Neuron (in vitro differentiated cells): ENCODE data around the gene TXNDC12.
"Not testable (repeated sequence)": the region's sequence is repeated elsewhere in the genome, so short reads cannot be mapped to it uniquely, and the experiment has no call there.

ENCODE experiments used
- H2AFZ ChIP-seq: one replicate; pipeline ENCODE4 v1.6.1; 2013; ENCODE audit warnings: low read depth, mild to moderate bottlenecking, inconsistent platforms, low read length, moderate library complexity
- H3K27me3 ChIP-seq: one replicate; pipeline ENCODE4 v1.6.1; 2013; ENCODE audit warnings: low read length; ENCODE audit not compliant: insufficient read depth
- H3K36me3 ChIP-seq: one replicate; pipeline ENCODE4 v1.6.1; 2013; ENCODE audit warnings: low read length; ENCODE audit not compliant: insufficient read depth
- H3K4me1 ChIP-seq: one replicate; pipeline ENCODE4 v1.6.1; 2013; ENCODE audit warnings: low read length; ENCODE audit not compliant: insufficient read depth
- H3K4me3 ChIP-seq: 2 replicates; pipeline ENCODE4 v1.5.1; 2013; ENCODE audit warnings: mild to moderate bottlenecking, low read length, moderate library complexity
- H3K9me3 ChIP-seq: one replicate; pipeline ENCODE4 v1.6.1; 2013; ENCODE audit warnings: low read length

Gene TXNDC12

GRCh38 chr1:52037402-52037814, 17.6 kb downstream of the TXNDC12 start:
- H3K27me3 ChIP-seq = no peaks in the 10 kb centered on the region
- no peaks in the 10 kb centered on the region for H3K9me3 ChIP-seq
- no peak overlapping the region for H2AFZ ChIP-seq
- peaks cover 9% of the 10 kb centered on the region for H3K4me1 ChIP-seq
- H3K4me3 ChIP-seq = no peak overlapping the region
- peaks cover 49% of the 10 kb centered on the region for H3K36me3 ChIP-seq

DNA sequence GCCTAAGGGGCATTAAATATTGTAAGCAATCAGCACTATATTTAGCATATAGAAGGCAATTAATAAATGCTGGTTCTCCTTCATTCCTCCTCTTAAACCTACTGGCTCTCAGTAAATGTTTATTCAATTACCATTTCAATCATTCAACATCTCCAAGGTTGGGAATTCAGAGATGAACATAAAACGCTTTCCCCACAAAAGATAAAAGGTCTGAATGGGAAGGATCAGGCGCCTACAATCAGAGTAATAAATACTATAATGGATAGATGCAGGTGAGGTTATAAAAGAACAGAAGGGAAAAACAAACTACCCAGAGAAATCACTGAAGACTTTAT, 21.0 kb downstream of the TXNDC12 start:
- Histone ChIP-seq H3K4me1 (peaks cover 12% of the 10 kb centered on the region), H3K27me3 (no peaks in the 10 kb centered on the region), H3K9me3 (no peaks in the 10 kb centered on the region), H3K36me3 (peaks cover 35% of the 10 kb centered on the region), H2AFZ (peak overlapping the region; percentile 49), H3K4me3 (peak overlapping the region; percentile 76)

- no peaks in the 10 kb centered on the region for H3K9me3 ChIP-seq
- H3K4me3 ChIP-seq = peak within 1 kb of the TSS; percentile 76
- no peaks in the 10 kb centered on the region for H3K27me3 ChIP-seq
- H3K36me3 ChIP-seq = peaks cover 32% of the 10 kb centered on the region
- H3K4me1 ChIP-seq = peaks cover 12% of the 10 kb centered on the region
- H2AFZ ChIP-seq = peak within 1 kb of the TSS; percentile 49
These were observed 21.6 kb downstream of the TXNDC12 start, which contains the start of gene KTI12 for GRCh38 chr1:52033190-52034049. Gene KTI12 (minus strand): TSS chr1:52033810. CDS start chr1:52033761, 49 bp downstream.

GRCh38 chr1:52032785-52033131, 22.2 kb downstream of the TXNDC12 start:
- Histone ChIP-seq H3K4me3 (peak overlapping the region; percentile 76), H3K36me3 (peaks cover 29% of the 10 kb centered on the region), H3K9me3 (no peaks in the 10 kb centered on the region), H3K27me3 (no peaks in the 10 kb centered on the region), H2AFZ (no peak overlapping the region), H3K4me1 (peaks cover 12% of the 10 kb centered on the region)

DNA sequence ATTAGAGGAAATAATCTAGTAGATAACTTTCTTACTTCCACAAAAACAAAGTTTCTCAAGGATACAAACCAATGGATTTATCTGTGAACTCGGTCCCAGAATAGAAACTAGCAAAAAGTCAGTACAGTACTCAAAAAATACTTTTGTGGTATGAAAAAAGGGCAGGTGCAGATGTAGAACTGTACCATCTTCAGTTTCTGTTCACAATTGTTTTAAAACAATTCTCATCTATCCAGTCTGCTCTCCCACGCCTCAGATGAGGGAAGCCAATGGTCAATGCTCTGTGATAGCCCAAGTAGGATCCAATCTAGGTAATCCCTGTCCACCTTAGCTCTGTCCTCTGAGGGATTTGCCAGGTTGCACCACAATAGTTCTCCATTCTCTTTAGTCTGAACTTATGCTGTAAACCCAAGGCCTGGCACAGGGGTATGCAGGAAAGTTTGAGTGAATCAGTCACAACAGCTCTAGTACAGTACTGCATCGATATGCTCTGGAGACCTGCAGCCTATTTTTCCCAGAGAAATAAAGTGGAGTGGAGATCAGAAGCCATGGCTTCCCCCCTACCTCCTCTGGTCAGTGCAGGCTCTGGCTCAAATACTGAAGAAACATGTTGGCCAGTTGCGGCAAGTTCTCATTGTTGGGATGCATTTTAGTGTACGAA, 22.7 kb downstream of the TXNDC12 start:
- no peaks in the 10 kb centered on the region for H3K27me3 ChIP-seq
- peaks cover 24% of the 10 kb centered on the region for H3K36me3 ChIP-seq
- H3K4me3 ChIP-seq = peak overlapping the region; percentile 76

GRCh38 chr1:52028839-52029238, 26.2 kb downstream of the TXNDC12 start:
- not testable (repeated sequence) for H3K9me3 ChIP-seq, H3K27me3 ChIP-seq, H3K4me3 ChIP-seq, H2AFZ ChIP-seq, H3K4me1 ChIP-seq
- peaks cover 22% of the 10 kb centered on the region for H3K36me3 ChIP-seq

More for the DNA sequence above, 22.7 kb downstream of the TXNDC12 start:
- Histone ChIP-seq H3K4me1 (peaks cover 12% of the 10 kb centered on the region), H2AFZ (no peak overlapping the region), H3K9me3 (no peaks in the 10 kb centered on the region)

DNA sequence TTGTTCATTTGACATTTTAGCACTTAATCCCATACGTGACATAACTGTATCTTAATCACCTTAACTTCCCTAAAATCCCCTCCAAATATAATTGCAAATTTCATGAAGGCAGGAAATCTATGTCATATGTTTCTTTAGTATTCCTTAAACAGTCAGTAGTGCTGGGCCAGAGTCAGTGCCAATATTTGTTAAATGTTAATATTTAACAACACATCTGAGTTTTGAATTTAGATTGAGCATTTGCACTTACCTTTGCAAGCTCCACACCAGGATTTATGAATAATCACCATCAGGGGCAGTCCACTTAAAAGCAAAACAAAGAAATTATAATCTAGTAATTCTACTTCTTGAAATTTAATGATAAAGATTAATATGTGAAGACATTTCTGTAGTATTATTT, 26.7 kb downstream of the TXNDC12 start:
- H3K27me3 ChIP-seq = no peaks in the 10 kb centered on the region
- H3K9me3 ChIP-seq = no peaks in the 10 kb centered on the region
- H3K4me3 ChIP-seq = no peak overlapping the region
- H3K36me3 ChIP-seq = peaks cover 27% of the 10 kb centered on the region
- no peak overlapping the region for H2AFZ ChIP-seq
- H3K4me1 ChIP-seq = peaks cover 8% of the 10 kb centered on the region

GRCh38 chr1:52026278-52026677, 28.7 kb downstream of the TXNDC12 start:
- H3K9me3 ChIP-seq = no peaks in the 10 kb centered on the region

GRCh38 chr1:52022133-52022532, 32.9 kb downstream of the TXNDC12 start:
- Histone ChIP-seq H3K36me3 (peaks cover 49% of the 10 kb centered on the region), H3K4me3 (no peak overlapping the region)

More at GRCh38 chr1:52026278-52026677, 28.7 kb downstream of the TXNDC12 start:
- H2AFZ ChIP-seq = no peak overlapping the region
- H3K27me3 ChIP-seq = no peaks in the 10 kb centered on the region
- H3K36me3 ChIP-seq = peaks cover 37% of the 10 kb centered on the region
- H3K4me3 ChIP-seq = no peak overlapping the region
- no peaks in the 10 kb centered on the region for H3K4me1 ChIP-seq

DNA sequence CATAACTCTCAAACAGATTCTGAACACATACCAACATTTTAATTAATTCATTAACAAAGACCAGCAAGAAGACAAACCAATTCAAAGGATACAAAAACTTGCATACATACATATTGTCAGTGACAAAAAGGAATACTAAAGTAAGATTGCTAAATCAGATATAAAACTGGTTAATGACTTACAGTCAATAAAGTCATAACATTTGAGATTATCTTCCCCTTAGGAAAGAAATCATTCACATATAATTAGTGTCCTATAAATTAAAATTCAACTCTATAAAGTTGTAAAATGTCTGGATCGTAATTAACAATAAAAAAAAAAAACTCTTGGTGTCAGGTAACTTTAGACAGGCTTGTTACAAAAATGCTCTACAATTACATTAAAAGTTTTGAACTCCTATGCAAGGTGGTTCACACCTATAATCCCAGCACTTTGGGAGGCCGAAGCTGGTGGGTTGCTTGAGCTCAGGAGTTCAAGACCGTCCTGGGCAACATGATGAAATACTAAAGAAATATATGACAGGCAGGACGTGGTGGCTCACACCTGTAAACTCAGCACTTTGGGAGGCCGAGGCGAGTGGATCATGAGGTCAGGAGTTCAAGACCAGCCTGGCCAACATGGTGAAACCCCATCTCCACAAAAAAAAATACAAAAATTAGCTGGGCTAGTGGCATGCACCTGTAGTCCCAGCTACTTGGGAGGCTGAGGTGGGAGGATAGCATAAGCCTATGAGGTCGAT, 46.8 kb downstream of the TXNDC12 start:
- Histone ChIP-seq H3K36me3 (no peaks in the 10 kb centered on the region), H3K4me3 (no peak overlapping the region), H2AFZ (no peak overlapping the region), H3K9me3 (no peaks in the 10 kb centered on the region), H3K27me3 (peaks cover 7% of the 10 kb centered on the region), H3K4me1 (peaks cover 8% of the 10 kb centered on the region)

More at GRCh38 chr1:52022133-52022532, 32.9 kb downstream of the TXNDC12 start:
- Histone ChIP-seq H3K4me1 (no peaks in the 10 kb centered on the region), H2AFZ (no peak overlapping the region), H3K27me3 (no peaks in the 10 kb centered on the region), H3K9me3 (no peaks in the 10 kb centered on the region)

DNA sequence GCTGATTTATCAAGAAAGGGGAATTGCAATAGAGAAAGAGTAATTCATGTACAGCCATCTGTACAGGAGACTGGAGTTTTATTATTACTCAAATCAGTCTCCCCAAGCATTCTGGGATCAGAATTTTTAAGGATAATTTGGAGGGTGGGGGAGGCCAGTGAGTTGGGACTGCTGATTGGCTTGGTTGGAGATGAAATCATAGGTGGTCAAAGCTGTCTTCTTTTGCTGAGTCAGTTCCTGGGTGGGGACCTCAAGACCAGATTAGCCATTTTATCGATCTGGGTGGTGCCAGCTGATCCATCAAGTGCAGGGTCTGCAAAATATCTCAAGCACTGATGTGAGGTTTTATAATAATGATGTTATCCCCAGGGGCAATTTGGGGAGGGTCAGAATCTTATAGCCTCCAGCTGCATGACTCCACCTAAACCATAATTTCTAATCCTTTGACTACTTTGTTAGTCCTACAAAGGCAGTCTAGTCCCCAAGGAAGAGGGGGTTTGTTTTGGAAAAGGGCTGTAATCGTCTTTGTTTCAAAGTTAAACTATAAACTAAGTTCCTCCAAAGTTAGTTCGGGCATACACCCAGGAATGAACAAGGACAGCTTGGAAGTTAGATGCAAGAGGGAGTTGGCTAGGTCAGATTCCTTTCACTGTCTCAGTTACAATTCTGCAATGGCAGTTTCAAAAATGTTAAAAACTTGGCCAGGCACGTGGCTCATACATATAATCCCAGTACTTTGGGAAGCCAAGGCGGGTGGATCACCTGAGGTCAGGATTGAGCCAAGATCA, 47.6 kb downstream of the TXNDC12 start:
- no peak overlapping the region for H2AFZ ChIP-seq
- H3K4me3 ChIP-seq = no peak overlapping the region
- H3K36me3 ChIP-seq = no peaks in the 10 kb centered on the region
- peaks cover 8% of the 10 kb centered on the region for H3K4me1 ChIP-seq
- peaks cover 7% of the 10 kb centered on the region for H3K27me3 ChIP-seq
- H3K9me3 ChIP-seq = no peaks in the 10 kb centered on the region

DNA sequence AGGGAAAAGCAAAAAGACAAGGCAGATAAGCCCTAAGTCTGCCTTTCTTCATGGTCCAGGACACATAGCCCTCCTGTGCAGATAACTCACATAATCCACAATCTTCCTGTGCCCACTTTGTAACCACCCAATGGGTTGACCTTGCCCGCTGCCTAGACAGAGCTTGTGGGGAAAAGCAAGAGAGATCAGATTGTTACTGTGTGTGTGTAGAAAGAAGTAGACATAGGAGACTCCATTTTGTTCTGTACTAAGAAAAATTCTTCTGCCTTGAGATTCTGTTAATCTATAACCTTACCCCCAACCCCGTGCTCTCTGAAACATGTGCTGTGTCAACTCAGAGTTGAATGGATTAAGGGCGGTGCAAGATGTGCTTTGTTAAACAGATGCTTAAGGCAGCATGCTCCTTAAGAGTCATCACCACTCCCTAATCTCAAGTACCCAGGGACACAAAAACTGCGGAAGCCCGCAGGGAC, 48.9 kb downstream of the TXNDC12 start:
- H3K36me3 ChIP-seq, H3K9me3 ChIP-seq, H2AFZ ChIP-seq, H3K27me3 ChIP-seq, H3K4me1 ChIP-seq, H3K4me3 ChIP-seq: not testable (repeated sequence)
